IPS DF 4.7 (cell line): Measurements from ENCODE around the gene RTEL1.
"Not testable (repeated sequence)": the region's sequence is repeated elsewhere in the genome, so short reads cannot be mapped to it uniquely, and the experiment has no call there.

Experiments used
- DNase-seq: peaks from one replicate; pipeline ENCODE4 v3.0.0-alpha.2; 2013; ENCODE audit warnings: low spot score; ENCODE audit errors: extremely low read depth

Gene RTEL1

DNA sequence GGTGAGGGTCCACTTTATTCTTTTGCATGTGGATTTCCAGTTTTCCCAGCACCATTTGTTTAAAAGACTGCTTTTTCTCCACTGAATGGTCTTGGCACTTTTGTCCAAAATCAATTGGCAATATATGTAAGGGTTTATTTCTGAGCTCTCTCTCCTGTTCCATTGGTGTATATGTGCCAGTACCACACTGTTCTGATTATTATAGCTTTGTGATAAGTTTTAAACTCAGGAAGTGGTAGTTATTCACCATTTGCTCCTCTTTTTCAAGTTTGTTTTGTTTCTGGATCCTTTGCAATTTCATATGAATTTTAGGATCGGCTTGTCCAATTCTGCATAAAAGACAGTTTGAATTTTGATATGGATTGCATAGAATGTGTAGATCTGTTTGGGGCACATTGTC, 54.1 kb downstream of the RTEL1 start:
- no peak for DNase-seq

- no peak for DNase-seq
Measured at GRCh38 chr20:63714858-63715257, 56.7 kb downstream of the RTEL1 start.

DNA sequence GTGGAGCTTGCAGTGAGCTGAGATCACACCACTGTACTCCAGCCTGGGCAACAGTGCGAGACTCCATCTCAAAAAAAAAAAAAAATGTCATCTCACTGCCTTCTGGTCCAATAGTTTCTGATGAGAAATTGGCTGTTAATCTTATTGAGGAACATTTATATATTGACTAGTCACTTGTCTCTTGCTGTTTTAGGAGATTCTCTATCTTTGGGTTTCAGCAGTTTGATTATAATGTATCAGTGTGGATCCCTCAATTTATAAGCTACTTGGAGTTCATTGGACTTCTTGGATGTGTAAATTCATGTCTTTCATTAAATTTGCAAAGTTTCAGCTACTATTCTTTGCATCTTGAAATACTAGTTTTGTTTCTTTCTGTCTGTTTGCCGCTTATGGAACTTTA, 60.9 kb downstream of the RTEL1 start:
- no peak for DNase-seq

DNA sequence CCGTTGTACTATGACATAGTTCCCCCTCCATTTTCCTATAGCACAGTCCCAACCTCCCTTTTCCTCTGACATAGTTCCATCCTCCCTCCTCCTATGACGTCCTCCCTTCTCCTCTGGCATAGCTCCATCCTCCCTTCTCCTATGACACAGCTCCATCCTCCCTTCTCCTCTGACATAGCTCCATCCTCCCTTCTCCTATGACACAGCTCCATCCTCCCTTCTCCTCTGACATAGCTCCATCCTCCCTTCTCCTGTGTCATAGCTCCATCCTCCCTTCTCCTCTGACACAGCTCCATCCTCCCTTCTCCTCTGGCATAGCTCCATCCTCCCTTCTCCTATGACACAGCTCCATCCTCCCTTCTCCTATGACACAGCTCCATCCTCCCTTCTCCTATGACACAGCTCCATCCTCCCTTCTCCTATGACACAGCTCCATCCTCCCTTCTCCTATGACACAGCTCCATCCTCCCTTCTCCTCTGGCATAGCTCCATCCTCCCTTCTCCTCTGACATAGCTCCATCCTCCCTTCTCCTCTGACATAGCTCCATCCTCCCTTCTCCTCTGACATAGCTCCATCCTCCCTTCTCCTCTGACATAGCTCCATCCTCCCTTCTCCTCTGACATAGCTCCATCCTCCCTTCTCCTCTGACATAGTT, 65.0 kb downstream of the RTEL1 start:
- DNase-seq, result not testable (repeated sequence)

- not testable (repeated sequence) for DNase-seq
Measured at GRCh38 chr20:63730189-63730733, 72.1 kb downstream of the RTEL1 start.

- DNase-seq, result no peak
Measured at GRCh38 chr20:63731410-63731809, 73.3 kb downstream of the RTEL1 start.

DNA sequence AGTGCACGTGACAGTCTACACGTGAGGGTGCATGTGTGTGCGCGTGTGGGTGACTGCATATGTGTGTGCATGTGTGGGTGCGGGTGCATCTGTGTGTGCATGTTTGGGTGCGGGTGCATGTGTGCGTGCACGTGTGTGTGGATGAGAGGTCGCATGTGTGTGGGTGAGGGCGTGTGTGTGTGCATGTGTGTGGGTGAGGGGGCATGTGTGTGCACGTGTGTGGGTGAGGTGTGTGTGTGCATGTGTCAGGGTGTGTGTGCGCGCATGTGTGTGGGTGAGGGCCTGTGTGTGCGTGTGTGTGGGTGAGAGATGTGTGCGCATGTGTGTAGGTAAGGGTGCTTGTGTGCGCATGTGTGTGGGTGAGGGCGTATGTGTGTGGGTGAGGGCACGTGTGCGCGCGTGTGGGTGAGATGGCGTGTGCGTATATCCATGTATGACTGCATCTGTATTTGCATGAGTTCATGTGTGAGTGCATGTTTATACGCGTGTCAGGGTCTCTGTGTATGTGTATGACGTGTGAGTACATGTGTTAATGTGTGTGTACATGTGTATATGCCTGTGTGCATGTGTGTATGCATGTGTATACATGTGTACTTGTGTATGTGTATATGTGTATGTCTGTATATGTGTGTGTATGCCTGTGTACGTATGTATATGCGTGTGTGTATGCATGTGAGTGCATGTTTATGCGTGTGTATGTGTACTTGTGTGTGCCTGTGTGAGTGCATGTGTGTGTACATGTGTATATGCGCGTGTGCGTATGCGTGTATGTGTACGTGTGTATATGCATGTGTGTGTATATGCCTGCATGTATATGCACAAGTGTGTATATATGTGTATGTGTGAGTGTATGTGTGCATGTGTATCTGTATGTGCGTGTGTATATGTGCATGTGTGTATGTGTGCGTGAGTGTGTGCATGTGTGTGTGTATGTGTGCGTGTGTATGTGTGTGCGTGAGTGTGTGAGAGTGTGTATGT, 74.3 kb downstream of the RTEL1 start:
- DNase-seq, result no peak

- DNase-seq, result no peak
Measured at GRCh38 chr20:63733117-63733516, 75.0 kb downstream of the RTEL1 start.

GRCh38 chr20:63733579-63734081, 75.5 kb downstream of the RTEL1 start:
- DNase-seq, result no peak

DNA sequence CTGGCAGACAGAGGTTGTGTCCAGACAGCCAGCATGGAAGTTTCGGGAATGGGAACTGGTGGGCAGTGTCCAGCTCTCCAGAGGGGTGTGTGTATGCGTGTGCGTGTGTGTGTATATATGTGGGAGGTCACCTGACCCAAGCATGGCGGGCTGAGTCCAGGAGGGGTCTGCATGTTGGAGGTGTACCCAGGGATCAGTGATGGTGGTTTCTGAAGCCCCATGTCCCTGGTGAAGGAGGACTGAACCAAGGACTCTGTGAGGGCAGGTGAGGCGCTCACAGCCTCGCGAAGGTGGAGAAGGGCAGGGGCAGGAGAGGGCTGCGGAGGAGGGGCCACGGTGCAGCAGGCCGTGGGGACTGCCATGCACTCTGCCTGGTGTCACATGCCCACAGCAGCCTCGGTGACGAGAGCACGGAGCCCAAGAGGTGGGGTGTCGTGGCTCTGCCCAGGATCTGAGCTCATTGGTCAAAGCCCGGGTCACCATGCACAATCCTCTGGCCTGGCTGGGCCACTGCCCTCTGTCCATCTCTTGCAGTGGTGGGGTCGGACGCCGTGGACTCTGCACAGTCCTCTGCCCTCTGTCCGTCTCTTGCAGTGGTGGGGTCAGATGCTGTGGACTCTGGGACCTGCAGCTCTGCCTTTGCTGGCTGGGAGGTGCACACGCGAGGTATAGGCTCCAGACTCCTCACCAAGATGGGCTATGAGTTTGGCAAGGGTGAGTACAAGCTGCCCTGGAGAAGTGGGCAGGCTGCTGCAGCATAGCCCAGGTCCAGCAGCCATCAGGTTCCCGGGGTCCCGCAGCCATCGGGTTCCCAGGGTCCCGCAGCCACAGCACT, 76.2 kb downstream of the RTEL1 start:
- no peak for DNase-seq

- no peak for DNase-seq
Measured at GRCh38 chr20:63734946-63735858, 77.1 kb downstream of the RTEL1 start.

- no peak for DNase-seq
Measured at GRCh38 chr20:63735859-63736718, 78.0 kb downstream of the RTEL1 start, which contains the start of gene LIME1. TSS of gene LIME1 (plus strand) at chr20:63736664. CDS start at chr20:63737550, 886 bp downstream.

- no peak for DNase-seq
Measured at GRCh38 chr20:63736893-63737694, 79.0 kb downstream of the RTEL1 start.

GRCh38 chr20:63737695-63737944, 79.5 kb downstream of the RTEL1 start:
- DNase-seq, result no peak

- DNase-seq, result no peak
Measured at GRCh38 chr20:63737945-63738686, 80.0 kb downstream of the RTEL1 start.

DNA sequence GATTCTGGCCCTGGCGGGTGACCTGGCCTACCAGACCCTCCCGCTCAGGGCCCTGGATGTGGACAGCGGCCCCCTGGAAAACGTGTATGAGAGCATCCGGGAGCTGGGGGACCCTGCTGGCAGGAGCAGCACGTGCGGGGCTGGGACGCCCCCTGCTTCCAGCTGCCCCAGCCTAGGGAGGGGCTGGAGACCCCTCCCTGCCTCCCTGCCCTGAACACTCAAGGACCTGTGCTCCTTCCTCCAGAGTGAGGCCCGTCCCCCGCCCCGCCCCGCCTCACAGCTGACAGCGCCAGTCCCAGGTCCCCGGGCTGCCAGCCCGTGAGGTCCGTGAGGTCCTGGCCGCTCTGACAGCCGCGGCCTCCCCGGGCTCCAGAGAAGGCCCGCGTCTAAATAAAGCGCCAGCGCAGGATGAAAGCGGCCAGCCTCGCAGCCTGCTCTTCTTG, 80.6 kb downstream of the RTEL1 start:
- no peak for DNase-seq

GRCh38 chr20:63739130-63740069, 81.3 kb downstream of the RTEL1 start, which contains the start of gene SLC2A4RG:
TSS of gene SLC2A4RG (plus strand) at chr20:63739776. CDS start at chr20:63739913, 137 bp downstream.
- DNase-seq, result no peak
